Activated naive CD4-positive, alpha-beta T cell treated with anti-CD3 and anti-CD28 coated beads for 36 hours (primary cell): ENCODE results near the gene IL12RB2. TPM values are rescaled to one million over a fixed set of nuclear protein-coding genes. Genes with fewer than 3 reads are reported as not detected.

Experiments
- CTCF ChIA-PET: fragments of 350-600 bp; sonication (Branson Sonifier 250); formaldehyde crosslinking; loops from one replicate; lab custom pipeline; 2021; ENCODE audit warnings: antibody characterized with exemption; lab: Charles Lee
- DNase-seq: peaks from one replicate; pipeline ENCODE4 v3.0.0-alpha.2; 2020
- H3K27ac Mint-ChIP-seq: one replicate; pipeline ENCODE4 v1.8.0; 2021; ENCODE audit warnings: mild to moderate bottlenecking, mixed read lengths
- H3K27me3 Mint-ChIP-seq: one replicate; pipeline ENCODE4 v1.8.0; 2021; ENCODE audit warnings: low read depth, mixed read lengths
- H3K36me3 Mint-ChIP-seq: one replicate; pipeline ENCODE4 v1.8.0; 2021; ENCODE audit warnings: low read depth, mixed read lengths
- H3K4me1 Mint-ChIP-seq: one replicate; pipeline ENCODE4 v1.8.0; 2021; ENCODE audit warnings: low read depth, mixed read lengths
- H3K4me3 Mint-ChIP-seq: one replicate; pipeline ENCODE4 v1.8.0; 2021; ENCODE audit warnings: mild to moderate bottlenecking, moderate library complexity, mixed read lengths
- H3K9me3 Mint-ChIP-seq: one replicate; pipeline ENCODE4 v1.8.0; 2021; ENCODE audit warnings: mixed read lengths
- intact Hi-C: fragments of 100-400 bp; cut with micrococcal nuclease; formaldehyde crosslinking; loops from one replicate; pipeline ENCODE4 v1.15.1; 2023
- total RNA-seq, 2 experiments: library from RNA; stranded (reverse); gene quantifications; one replicate each; pipeline ENCODE4 v1.2.3, GENCODE V29; 2021

The IL12RB2 gene
- total RNA-seq, 2 experiments from 2014 or later: 76.5 to 82.9 TPM

DNA sequence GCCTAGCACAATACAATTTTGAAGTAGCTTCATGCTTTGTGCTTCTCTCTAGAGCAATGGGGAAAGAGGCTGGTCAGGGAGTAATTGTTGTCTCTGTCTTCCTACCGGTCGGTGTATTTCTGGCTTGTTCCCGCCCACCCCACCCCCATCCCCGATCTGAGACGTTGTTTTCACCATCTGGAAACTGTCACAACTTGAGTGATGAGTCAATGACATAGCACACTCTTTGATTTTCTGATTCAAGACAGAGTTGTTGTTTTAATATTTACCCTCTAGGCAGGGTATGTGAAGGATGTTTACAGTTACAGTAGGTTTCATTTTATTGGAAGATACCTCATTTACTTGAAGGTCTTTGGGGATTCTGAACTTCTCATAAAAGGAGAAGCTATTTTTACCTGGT, 7.0 kb downstream of the IL12RB2 start:
- Mint-ChIP-seq H3K36me3 (peaks cover 55% of the 10 kb centered on the region), H3K4me3 (peak overlapping the region; percentile 47), H3K27me3 (no peaks in the 10 kb centered on the region), H3K4me1 (peaks cover 46% of the 10 kb centered on the region), H3K9me3 (no peaks in the 10 kb centered on the region), H3K27ac (peak overlapping the region; percentile 95)
- CTCF ChIA-PET: interaction anchor here (0.5 to 1.3 kb wide), 8 partner anchors 13 to 319 kb away, joined by 3 to 4 read pairs (median 4); no protein-coding TSS in a partner anchor
- intact Hi-C loops: loop anchor here (1.0 to 5.0 kb wide), 7 partner anchors 10 to 332 kb away; partner anchors contain the start of gene SERBP1
- DNase-seq: peak; percentile 56

- peaks cover 53% of the 10 kb centered on the region for H3K36me3 Mint-ChIP-seq
- no peaks in the 10 kb centered on the region for H3K27me3 Mint-ChIP-seq
- CTCF ChIA-PET: interaction anchor here (1.1 to 1.3 kb wide), 2 partner anchors 17 to 184 kb away, joined by 4 to 6 read pairs; no protein-coding TSS in a partner anchor
- no peak overlapping the region for H3K27ac Mint-ChIP-seq
- peaks cover 42% of the 10 kb centered on the region for H3K4me1 Mint-ChIP-seq
- intact Hi-C loops: no loop called here
- no peak for DNase-seq
- H3K4me3 Mint-ChIP-seq: no peak overlapping the region
- H3K9me3 Mint-ChIP-seq: no peaks in the 10 kb centered on the region
These were observed 8.7 kb downstream of the IL12RB2 start for GRCh38 chr1:67316180-67316902.

GRCh38 chr1:67316918-67317317, 9.2 kb downstream of the IL12RB2 start:
- DNase-seq: no peak

DNA sequence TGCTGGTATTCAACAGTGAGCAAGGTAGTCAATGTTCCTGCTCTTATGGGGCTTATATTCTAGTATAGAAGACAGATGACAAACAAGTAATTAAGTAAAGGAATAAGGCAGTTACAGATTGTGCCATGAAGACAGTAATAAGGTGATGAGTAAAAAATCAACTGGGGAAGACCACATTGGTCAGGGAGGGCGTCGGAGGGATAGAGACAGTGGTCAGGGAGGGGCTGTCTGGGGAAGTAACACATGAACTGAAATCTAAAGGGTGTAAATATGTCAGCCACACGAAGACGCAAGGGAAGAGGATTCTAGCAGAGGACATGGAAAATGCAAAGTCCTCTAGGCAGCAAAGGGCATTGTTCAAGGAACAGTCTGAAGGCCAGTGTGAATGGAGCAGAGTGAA, 10.1 kb downstream of the IL12RB2 start:
- DNase-seq: no peak
- Mint-ChIP-seq H3K4me3 (no peak overlapping the region), H3K4me1 (peaks cover 44% of the 10 kb centered on the region), H3K27ac (no peak overlapping the region), H3K9me3 (no peaks in the 10 kb centered on the region), H3K27me3 (no peaks in the 10 kb centered on the region), H3K36me3 (peaks cover 55% of the 10 kb centered on the region)
- intact Hi-C loops: no loop called here
- CTCF ChIA-PET: no interaction called here

More at GRCh38 chr1:67316918-67317317, 9.2 kb downstream of the IL12RB2 start:
- H3K9me3 Mint-ChIP-seq: no peaks in the 10 kb centered on the region
- H3K4me3 Mint-ChIP-seq: no peak overlapping the region
- no peaks in the 10 kb centered on the region for H3K27me3 Mint-ChIP-seq
- CTCF ChIA-PET: interaction anchor here (1.3 kb wide), 1 partner anchor 17 kb away, joined by 6 read pairs; no protein-coding TSS in a partner anchor
- H3K4me1 Mint-ChIP-seq: peaks cover 44% of the 10 kb centered on the region
- no peak overlapping the region for H3K27ac Mint-ChIP-seq
- H3K36me3 Mint-ChIP-seq: peaks cover 54% of the 10 kb centered on the region
- intact Hi-C loops: no loop called here

DNA sequence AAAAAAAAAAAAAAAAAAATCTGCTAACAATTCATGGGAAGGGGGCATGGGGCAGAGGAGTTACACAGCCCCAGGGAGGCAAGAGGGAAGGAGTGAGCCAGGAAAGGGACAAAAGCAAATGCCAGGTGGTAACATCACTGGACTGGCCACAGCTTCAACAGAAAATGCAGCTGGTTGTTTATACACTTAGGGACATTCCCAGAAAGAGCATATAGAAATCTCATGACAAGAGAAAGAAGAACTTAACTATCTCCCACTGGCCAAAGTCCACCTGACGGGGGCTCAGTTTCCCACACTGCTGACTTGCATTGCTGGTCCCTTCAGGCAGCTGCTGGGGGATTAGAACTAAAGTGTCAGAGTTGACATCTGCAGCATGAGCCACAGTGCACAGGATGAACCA, 14.8 kb downstream of the IL12RB2 start:
- intact Hi-C loops: no loop called here
- H3K36me3 Mint-ChIP-seq: peaks cover 67% of the 10 kb centered on the region
- DNase-seq: no peak
- H3K27me3 Mint-ChIP-seq: no peaks in the 10 kb centered on the region
- no peaks in the 10 kb centered on the region for H3K9me3 Mint-ChIP-seq
- CTCF ChIA-PET: interaction anchor here (0.6 to 1.4 kb wide), 2 partner anchors 10 to 240 kb away, joined by 3 to 6 read pairs; no protein-coding TSS in a partner anchor
- H3K27ac Mint-ChIP-seq: peak overlapping the region; percentile 69
- no peak overlapping the region for H3K4me3 Mint-ChIP-seq
- peaks cover 36% of the 10 kb centered on the region for H3K4me1 Mint-ChIP-seq

DNA sequence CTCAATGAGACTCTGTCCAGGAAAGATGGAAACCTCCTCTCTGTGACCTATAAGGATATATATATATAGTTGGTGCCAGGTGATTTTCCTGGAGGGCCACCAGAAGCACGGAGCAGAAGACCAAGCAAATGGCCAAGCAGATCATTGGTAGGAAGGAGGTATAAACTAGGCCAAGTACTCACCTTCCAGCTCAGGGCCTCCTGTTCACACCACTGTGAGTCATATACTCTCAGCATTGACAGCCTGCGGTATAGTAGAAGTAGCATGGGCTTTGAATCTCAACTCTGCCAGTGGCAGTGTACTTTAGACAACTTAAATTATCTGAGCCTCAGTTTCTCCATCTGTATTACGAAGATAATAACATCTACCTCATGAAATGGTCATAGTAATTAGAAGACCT, 15.4 kb downstream of the IL12RB2 start:
- H3K27me3 Mint-ChIP-seq: no peaks in the 10 kb centered on the region
- peaks cover 73% of the 10 kb centered on the region for H3K36me3 Mint-ChIP-seq
- H3K4me3 Mint-ChIP-seq: no peak overlapping the region
- DNase-seq: peak; percentile 42
- CTCF ChIA-PET: interaction anchor here (0.6 to 1.4 kb wide), 2 partner anchors 9 to 240 kb away, joined by 3 to 6 read pairs; no protein-coding TSS in a partner anchor
- no peaks in the 10 kb centered on the region for H3K9me3 Mint-ChIP-seq
- peaks cover 39% of the 10 kb centered on the region for H3K4me1 Mint-ChIP-seq
- intact Hi-C loops: no loop called here
- peak overlapping the region; percentile 67 for H3K27ac Mint-ChIP-seq

DNA sequence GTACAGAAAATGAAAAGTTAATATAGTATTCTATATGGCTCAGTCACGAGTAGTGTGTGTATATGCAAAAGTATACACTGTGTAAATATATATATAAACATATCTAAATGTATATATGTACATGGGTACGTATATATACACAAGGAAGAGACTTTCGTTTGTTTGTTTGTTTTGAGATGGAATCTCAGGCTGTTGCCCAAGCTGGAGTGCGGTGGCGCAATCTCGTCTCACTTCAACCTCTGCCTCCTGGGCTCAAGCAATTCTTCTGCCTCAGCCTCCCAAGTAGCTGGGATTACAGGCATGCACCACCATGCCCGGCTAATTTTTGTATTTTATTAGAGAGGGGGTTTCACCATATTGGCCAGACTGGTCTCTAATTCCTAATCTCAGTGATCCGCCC, 16.4 kb downstream of the IL12RB2 start:
- H3K4me1 Mint-ChIP-seq: peaks cover 44% of the 10 kb centered on the region
- H3K36me3 Mint-ChIP-seq: peaks cover 83% of the 10 kb centered on the region

DNA sequence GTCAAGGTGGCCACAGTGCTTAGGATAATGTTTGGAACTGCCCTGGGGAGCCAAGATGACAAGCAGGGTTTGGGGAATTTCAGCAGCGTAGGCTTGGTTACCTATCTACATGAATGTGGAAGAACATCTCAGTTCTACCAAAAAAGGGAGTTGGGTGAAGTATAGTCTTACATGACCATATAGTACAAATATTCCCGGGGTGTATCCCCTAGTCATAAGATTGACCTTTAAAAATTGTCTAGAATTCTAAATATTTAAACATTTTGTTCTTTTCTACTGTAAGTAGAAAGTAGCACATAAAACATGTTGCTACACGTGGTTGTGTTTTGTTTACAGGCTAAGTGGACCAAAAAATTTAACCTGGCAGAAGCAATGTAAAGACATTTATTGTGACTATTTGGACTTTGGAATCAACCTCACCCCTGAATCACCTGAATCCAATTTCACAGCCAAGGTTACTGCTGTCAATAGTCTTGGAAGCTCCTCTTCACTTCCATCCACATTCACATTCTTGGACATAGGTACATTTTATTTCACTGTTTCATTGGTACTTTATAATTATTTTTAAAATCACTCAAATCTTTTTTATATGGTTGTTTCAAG, 20.3 kb downstream of the IL12RB2 start:
- CTCF ChIA-PET: interaction anchor here (1.2 kb wide), 1 partner anchor 89 kb away, joined by 3 read pairs; no protein-coding TSS in a partner anchor
- no peaks in the 10 kb centered on the region for H3K27me3 Mint-ChIP-seq
- H3K4me1 Mint-ChIP-seq: peaks cover 44% of the 10 kb centered on the region
- H3K9me3 Mint-ChIP-seq: no peaks in the 10 kb centered on the region
- intact Hi-C loops: no loop called here
- no peak overlapping the region for H3K4me3 Mint-ChIP-seq
- H3K36me3 Mint-ChIP-seq: peaks cover 74% of the 10 kb centered on the region
- peak overlapping the region; percentile 25 for H3K27ac Mint-ChIP-seq
- DNase-seq: no peak

More for the DNA sequence above, 16.4 kb downstream of the IL12RB2 start:
- no peak overlapping the region for H3K27ac Mint-ChIP-seq
- intact Hi-C loops: no loop called here
- H3K9me3 Mint-ChIP-seq: no peaks in the 10 kb centered on the region
- H3K4me3 Mint-ChIP-seq: no peak overlapping the region
- no peak for DNase-seq
- CTCF ChIA-PET: interaction anchor here (0.5 kb wide), 1 partner anchor 177 kb away, joined by 3 read pairs; no protein-coding TSS in a partner anchor
- no peaks in the 10 kb centered on the region for H3K27me3 Mint-ChIP-seq

DNA sequence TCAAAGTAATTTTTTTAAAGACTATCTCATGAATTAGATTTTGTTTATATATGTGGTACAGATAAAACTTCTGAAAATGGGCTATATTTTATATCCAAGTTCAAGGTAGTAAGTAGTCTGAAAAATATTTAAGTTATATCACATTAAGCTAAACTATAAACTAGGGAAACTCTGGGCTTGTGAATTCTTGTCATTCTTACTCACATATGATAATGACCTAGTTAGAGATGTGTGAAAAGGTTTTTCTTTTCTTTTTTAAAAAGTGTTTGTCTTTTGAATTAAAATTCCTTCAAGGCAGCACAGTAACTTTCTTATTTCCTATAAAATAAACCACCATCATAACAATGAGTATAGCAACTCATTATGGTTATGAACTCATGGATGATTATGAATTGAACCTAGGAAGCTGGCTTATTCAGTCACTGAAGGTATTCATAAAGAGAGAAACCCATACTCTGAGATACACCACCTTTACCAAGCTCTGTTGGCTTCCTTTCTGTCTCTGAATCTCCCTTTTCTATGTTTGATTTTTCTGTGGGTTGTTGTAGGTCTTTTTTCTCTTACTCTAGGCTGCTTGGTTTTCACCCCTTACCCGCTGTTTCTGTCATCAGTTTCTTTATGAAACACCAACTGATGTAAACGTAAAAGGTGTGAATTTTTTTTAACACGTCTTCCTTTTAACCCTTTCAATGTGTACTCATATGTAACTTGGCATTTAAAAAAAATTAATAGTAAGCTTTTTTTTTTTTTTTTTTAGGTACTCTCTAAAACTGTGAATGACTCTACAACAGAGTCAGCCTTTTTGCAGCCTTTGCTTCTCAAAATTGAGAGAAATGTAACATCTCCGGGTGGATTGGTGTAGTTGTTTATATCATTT, 25.2 kb downstream of the IL12RB2 start:
- CTCF ChIA-PET: interaction anchor here (0.6 to 4.5 kb wide), 21 partner anchors 10 to 183 kb away, joined by 3 to 20 read pairs (median 4); no protein-coding TSS in a partner anchor

GRCh38 chr1:67333603-67334002, 25.9 kb downstream of the IL12RB2 start:
- no peak for DNase-seq
- Mint-ChIP-seq H3K4me1 (peaks cover 82% of the 10 kb centered on the region), H3K36me3 (peaks cover 75% of the 10 kb centered on the region), H3K9me3 (no peaks in the 10 kb centered on the region), H3K4me3 (no peak overlapping the region), H3K27me3 (no peaks in the 10 kb centered on the region), H3K27ac (peak overlapping the region; percentile 97)
- CTCF ChIA-PET: interaction anchor here (0.8 to 4.5 kb wide), 15 partner anchors 11 to 184 kb away, joined by 3 to 20 read pairs (median 4); no protein-coding TSS in a partner anchor
- intact Hi-C loops: loop anchor here (1.0 to 2.0 kb wide), 19 partner anchors 19 to 1051 kb away; partner anchors contain the start of genes IL23R and SERBP1

More for the DNA sequence above, 25.2 kb downstream of the IL12RB2 start:
- Mint-ChIP-seq H3K27me3 (no peaks in the 10 kb centered on the region), H3K9me3 (no peaks in the 10 kb centered on the region), H3K36me3 (peaks cover 76% of the 10 kb centered on the region), H3K4me3 (no peak overlapping the region), H3K4me1 (peaks cover 79% of the 10 kb centered on the region), H3K27ac (peak overlapping the region; percentile 97)
- DNase-seq: peak; percentile 67
- intact Hi-C loops: loop anchor here (1.0 to 2.0 kb wide), 20 partner anchors 7 to 1051 kb away; partner anchors contain the start of genes IL23R and SERBP1

GRCh38 chr1:67335411-67335810, 27.7 kb downstream of the IL12RB2 start:
- peaks cover 70% of the 10 kb centered on the region for H3K36me3 Mint-ChIP-seq

More at GRCh38 chr1:67335411-67335810, 27.7 kb downstream of the IL12RB2 start:
- Mint-ChIP-seq H3K4me1 (peaks cover 90% of the 10 kb centered on the region), H3K9me3 (no peaks in the 10 kb centered on the region), H3K27me3 (no peaks in the 10 kb centered on the region), H3K27ac (peak overlapping the region; percentile 97), H3K4me3 (peak overlapping the region; percentile 13)
- intact Hi-C loops: loop anchor here (5.0 kb wide), 2 partner anchors 283 to 353 kb away; partner anchors contain the start of gene SLC35D1
- no peak for DNase-seq
- CTCF ChIA-PET: interaction anchor here (0.7 to 4.5 kb wide), 4 partner anchors 51 to 165 kb away, joined by 3 to 20 read pairs (median 5); no protein-coding TSS in a partner anchor
